Measurements from ENCODE around the gene VRK1.

Gene VRK1

DNA sequence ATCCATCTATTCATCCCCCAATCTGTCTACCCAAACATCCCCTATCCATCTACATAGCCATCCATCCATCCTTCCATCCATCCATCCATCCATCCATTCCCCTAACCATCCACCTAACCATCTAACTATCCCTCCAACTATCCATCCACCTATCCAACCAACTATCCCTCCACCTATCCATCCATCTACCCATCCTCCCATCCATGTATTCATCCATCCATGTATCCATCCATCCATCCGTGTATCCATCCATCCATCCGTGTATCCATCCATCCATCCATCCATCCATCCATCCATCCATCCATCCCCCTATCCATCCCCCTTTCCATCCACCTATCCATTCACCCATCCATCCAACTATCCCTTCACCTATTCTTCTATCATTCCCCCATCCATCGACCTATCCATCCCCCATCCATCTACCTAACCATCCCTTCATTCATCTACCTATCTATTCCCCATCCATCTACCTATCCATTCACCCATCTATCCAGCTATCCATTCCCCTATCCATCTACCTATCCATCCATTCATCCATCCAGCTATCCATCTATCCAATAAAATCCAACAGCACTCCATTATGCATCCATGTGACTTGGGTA is 131.7 kb downstream of the VRK1 start:
- no peak for DNase-seq

DNA sequence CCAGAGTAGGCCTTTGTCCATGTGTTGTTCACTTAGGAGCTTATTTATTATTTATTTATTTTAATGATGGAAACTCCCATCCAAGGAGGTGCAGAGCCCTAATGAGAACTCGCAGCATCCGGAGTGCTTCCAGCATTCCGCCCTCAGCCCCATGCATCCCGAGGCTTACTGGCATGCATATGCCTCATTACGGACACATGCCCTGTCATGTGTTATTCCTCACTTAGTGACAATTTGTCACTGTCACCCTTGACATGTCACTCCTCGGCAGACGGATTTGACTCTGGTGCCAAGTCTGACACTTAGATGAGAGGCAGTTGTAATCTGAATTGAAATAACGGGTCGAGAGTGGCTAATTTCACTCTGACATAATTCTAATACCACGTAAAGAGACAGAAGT is 132.8 kb downstream of the VRK1 start:
- no peak for DNase-seq

DNA sequence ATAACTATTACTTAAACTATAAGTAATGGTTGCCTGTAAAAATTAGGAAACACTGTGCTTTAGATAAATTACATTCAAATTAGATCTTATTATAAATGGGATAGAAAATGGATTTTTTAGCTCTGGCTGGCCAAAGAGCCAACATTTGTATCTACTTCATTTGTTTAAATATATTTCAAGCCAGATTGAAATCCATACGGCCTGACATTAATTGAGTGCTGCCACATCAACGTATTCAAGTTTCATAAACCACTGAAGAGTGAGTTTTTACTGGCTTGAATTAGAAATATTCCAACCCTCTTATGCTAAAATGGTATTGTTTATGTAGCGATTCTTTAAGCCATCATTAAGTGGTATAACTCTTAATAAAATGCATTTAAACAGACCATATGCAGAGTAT is 133.3 kb downstream of the VRK1 start:
- no peak for DNase-seq
